ENCODE measurements around the gene HECTD2. TPM values are rescaled to one million over a fixed set of nuclear protein-coding genes. Genes with fewer than 3 reads are reported as not detected.

HECTD2 gene
- total RNA-seq, 2 experiments from 2014 or later, result 0.16 to 0.78 TPM

DNA sequence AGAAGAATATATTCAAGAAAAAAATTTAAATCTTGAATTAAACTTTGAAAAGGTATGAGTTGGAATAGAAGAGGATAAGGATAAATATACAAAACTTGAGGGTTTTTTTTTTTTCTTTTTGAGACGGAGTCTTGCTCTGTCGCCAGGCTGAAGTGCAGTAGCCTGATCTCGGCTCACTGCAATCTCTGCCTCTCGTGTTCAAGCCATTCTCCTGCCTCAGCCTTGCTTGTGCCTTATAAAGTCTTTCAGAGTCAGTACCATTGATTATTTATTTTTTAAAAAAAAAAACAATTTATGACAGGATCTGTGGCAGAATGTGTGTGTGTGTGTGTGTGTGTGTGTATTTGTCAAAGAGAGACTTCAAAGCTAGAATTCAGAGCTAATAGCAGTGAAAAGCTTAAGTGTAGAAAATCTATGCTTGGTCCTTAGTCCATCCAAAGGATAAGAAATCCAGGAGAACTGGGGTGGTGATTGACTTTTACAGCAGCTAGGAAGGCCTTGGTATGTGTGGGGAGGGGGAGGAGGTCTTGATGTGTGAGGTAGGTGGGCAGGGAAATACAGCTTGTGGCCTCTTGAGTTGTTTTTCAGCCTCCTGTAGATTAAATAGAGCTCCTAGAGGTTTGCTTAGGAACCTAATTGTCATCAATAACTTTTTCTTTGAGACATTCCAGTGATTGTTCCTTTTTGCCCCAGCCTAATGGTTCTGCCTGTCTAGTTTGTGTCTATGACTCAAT lies 2.4 kb downstream of the HECTD2 start:
- POLR2A ChIA-PET, result no interaction called here
- no peak overlapping the region for H3K4me3 ChIP-seq (ENCODE audit: low read depth, low read length, poor library complexity, severe bottlenecking)
- H2AFZ ChIP-seq (ENCODE audit: low read length), result no peak overlapping the region
- peaks cover 9% of the 10 kb centered on the region for H3K4me1 ChIP-seq (ENCODE audit: insufficient read depth, low read length, poor library complexity, severe bottlenecking)
- H3K9me2 ChIP-seq (ENCODE audit: insufficient read depth, low read length), result no peaks in the 10 kb centered on the region
- H3K36me3 ChIP-seq (ENCODE audit: insufficient read depth, low read length), result no peaks in the 10 kb centered on the region
- H4K20me1 ChIP-seq (ENCODE audit: insufficient read depth, low read length), result no peaks in the 10 kb centered on the region
- no peak for DNase-seq (ENCODE audit: low spot score)
- intact Hi-C loops (cut with micrococcal nuclease; ENCODE audit: unreplicated experiment), result loop anchor here (5.0 kb wide), 1 partner anchor 115 kb away; no protein-coding TSS in a partner anchor
- no peak overlapping the region for H3K27ac ChIP-seq (ENCODE audit: low read depth, low read length, poor library complexity, severe bottlenecking)
- TF ChIP-seq EZH2phosphoT487 (IDR thresholded peaks at IDR 0.05; ENCODE audit: borderline replicate concordance, low read depth, low read length), result no peak
- TF ChIP-seq, protein P1, sequence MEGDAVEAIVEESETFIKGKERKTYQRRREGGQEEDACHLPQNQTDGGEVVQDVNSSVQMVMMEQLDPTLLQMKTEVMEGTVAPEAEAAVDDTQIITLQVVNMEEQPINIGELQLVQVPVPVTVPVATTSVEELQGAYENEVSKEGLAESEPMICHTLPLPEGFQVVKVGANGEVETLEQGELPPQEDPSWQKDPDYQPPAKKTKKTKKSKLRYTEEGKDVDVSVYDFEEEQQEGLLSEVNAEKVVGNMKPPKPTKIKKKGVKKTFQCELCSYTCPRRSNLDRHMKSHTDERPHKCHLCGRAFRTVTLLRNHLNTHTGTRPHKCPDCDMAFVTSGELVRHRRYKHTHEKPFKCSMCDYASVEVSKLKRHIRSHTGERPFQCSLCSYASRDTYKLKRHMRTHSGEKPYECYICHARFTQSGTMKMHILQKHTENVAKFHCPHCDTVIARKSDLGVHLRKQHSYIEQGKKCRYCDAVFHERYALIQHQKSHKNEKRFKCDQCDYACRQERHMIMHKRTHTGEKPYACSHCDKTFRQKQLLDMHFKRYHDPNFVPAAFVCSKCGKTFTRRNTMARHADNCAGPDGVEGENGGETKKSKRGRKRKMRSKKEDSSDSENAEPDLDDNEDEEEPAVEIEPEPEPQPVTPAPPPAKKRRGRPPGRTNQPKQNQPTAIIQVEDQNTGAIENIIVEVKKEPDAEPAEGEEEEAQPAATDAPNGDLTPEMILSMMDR (conservative IDR thresholded peaks at IDR 0.05; ENCODE audit: low read length), result no peak
- H3K9me3 ChIP-seq (ENCODE audit: low read length), result no peaks in the 10 kb centered on the region; the same call in 1 of the 2 replicates
- BruUV-seq (replicated peaks), result no TSS peak
- no peaks in the 10 kb centered on the region for H3K79me2 ChIP-seq (ENCODE audit: insufficient read depth, low read depth, low read length)
- CTCF ChIA-PET (ENCODE audit: unreplicated experiment), result no interaction called here
- no peak overlapping the region for H3K4me2 ChIP-seq (ENCODE audit: low read length)

DNA sequence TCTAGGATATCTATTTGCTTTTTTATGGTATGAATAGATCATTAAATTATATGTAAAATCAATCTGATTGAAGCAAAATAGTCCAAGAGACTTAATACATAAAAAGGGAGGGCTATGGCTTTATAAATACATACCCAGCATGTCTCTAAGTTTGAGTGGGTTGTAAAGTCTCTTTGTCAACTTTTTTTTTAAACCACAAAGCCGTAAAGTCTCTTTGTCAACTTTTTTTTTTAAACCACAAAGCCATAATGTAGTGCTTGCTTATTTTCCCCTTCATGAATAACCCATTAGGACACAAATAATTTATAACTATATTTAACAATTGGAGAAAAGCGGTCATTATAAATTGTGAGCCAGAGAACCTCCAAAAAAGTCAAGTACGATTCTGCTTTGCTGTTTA lies 5.7 kb downstream of the HECTD2 start:
- Histone ChIP-seq H3K36me3 (ENCODE audit: insufficient read depth, low read length) (no peaks in the 10 kb centered on the region), H3K4me1 (ENCODE audit: insufficient read depth, low read length, poor library complexity, severe bottlenecking) (peaks cover 1% of the 10 kb centered on the region), H3K79me2 (ENCODE audit: insufficient read depth, low read depth, low read length) (no peaks in the 10 kb centered on the region), H3K4me2 (ENCODE audit: low read length) (no peak overlapping the region), H3K9me3 (ENCODE audit: low read length) (no peaks in the 10 kb centered on the region), H3K9me2 (ENCODE audit: insufficient read depth, low read length) (no peaks in the 10 kb centered on the region), H2AFZ (ENCODE audit: low read length) (no peak overlapping the region), H3K4me3 (ENCODE audit: low read depth, low read length, poor library complexity, severe bottlenecking) (no peak overlapping the region), H4K20me1 (ENCODE audit: insufficient read depth, low read length) (no peaks in the 10 kb centered on the region), H3K27ac (ENCODE audit: low read depth, low read length, poor library complexity, severe bottlenecking) (no peak overlapping the region)
- CTCF ChIA-PET (ENCODE audit: unreplicated experiment), result no interaction called here
- intact Hi-C loops (cut with micrococcal nuclease; ENCODE audit: unreplicated experiment), result no loop called here
- TF ChIP-seq, protein P1 (conservative IDR thresholded peaks at IDR 0.05; ENCODE audit: low read length), result no peak
- TF ChIP-seq EZH2phosphoT487 (IDR thresholded peaks at IDR 0.05; ENCODE audit: borderline replicate concordance, low read depth, low read length), result no peak
- no peak for DNase-seq (ENCODE audit: low spot score)
- POLR2A ChIA-PET, result interaction anchor here (0.6 to 0.7 kb wide), 2 partner anchors 99 to 440 kb away, joined by 3 to 5 read pairs; no protein-coding TSS in a partner anchor
- no TSS peak for BruUV-seq (replicated peaks)

DNA sequence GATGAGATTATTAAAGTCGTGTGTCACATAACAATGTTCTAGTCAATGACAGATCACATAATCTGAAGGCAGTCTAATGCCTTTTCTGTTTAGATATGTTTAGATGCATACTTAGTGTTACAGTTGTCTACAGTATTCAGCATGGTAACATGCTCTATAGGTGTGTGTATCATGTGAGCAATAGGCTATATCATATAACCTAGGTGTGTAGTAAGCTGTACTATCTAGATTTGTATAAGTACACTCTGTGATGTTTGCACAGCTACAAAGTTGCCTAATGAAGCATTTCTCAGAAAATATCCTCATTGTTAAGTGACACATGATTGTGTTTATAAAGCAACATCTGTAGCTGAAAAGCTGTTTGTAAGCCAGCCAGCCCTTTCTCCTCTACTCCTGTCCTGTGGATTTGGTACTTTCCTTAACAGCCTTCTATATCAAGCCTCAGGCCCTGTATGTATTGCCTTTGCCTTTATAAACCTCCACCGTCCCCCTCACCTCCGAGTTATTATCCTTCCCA lies 6.3 kb downstream of the HECTD2 start:
- no TSS peak for BruUV-seq (replicated peaks)
- Histone ChIP-seq H4K20me1 (ENCODE audit: insufficient read depth, low read length) (no peaks in the 10 kb centered on the region), H2AFZ (ENCODE audit: low read length) (no peak overlapping the region), H3K9me3 (ENCODE audit: low read length) (no peaks in the 10 kb centered on the region), H3K4me1 (ENCODE audit: insufficient read depth, low read length, poor library complexity, severe bottlenecking) (no peaks in the 10 kb centered on the region), H3K79me2 (ENCODE audit: insufficient read depth, low read depth, low read length) (no peaks in the 10 kb centered on the region), H3K9me2 (ENCODE audit: insufficient read depth, low read length) (no peaks in the 10 kb centered on the region), H3K4me3 (ENCODE audit: low read depth, low read length, poor library complexity, severe bottlenecking) (no peak overlapping the region), H3K36me3 (ENCODE audit: insufficient read depth, low read length) (no peaks in the 10 kb centered on the region), H3K4me2 (ENCODE audit: low read length) (no peak overlapping the region), H3K27ac (ENCODE audit: low read depth, low read length, poor library complexity, severe bottlenecking) (no peak overlapping the region)
- ChIA-PET CTCF (ENCODE audit: unreplicated experiment) (no interaction called here), POLR2A (interaction anchor here (0.6 kb wide), 1 partner anchor 99 kb away, joined by 3 read pairs; no protein-coding TSS in a partner anchor)
- no peak for DNase-seq (ENCODE audit: low spot score)
- TF ChIP-seq EZH2phosphoT487 (IDR thresholded peaks at IDR 0.05; ENCODE audit: borderline replicate concordance, low read depth, low read length), result no peak
- TF ChIP-seq, protein P1 (conservative IDR thresholded peaks at IDR 0.05; ENCODE audit: low read length), result no peak
- intact Hi-C loops (cut with micrococcal nuclease; ENCODE audit: unreplicated experiment), result no loop called here
